BLaER1 (cell line): ENCODE measurements around the gene CLPX.
"Not testable (repeated sequence)": the region's sequence is repeated elsewhere in the genome, so short reads cannot be mapped to it uniquely, and the experiment has no call there.

Experiments
- H3K27ac ChIP-seq: shearing (Covaris generic); formaldehyde crosslinking; 2 replicates; pipeline ENCODE4 v1.8.1; 2022
- H3K27me3 ChIP-seq: shearing (Covaris generic); formaldehyde crosslinking; 2 replicates; pipeline ENCODE4 v1.8.1; 2022
- H3K36me3 ChIP-seq: shearing (Covaris generic); formaldehyde crosslinking; 2 replicates; pipeline ENCODE4 v1.8.1; 2022
- H3K4me1 ChIP-seq: shearing (Covaris generic); formaldehyde crosslinking; 2 replicates; pipeline ENCODE4 v1.8.1; 2022
- H3K4me2 ChIP-seq: shearing (Covaris generic); formaldehyde crosslinking; 2 replicates; pipeline ENCODE4 v1.8.1; 2022
- H3K4me3 ChIP-seq: shearing (Covaris generic); formaldehyde crosslinking; 2 replicates; pipeline ENCODE4 v1.8.1; 2022
- H3K9ac ChIP-seq: shearing (Covaris generic); formaldehyde crosslinking; 2 replicates; pipeline ENCODE4 v1.8.1; 2022
- H3K9me3 ChIP-seq: shearing (Covaris generic); formaldehyde crosslinking; 2 replicates; pipeline ENCODE4 v1.8.1; 2022
- H4K20me1 ChIP-seq: shearing (Covaris generic); formaldehyde crosslinking; 2 replicates; pipeline ENCODE4 v1.8.1; 2022
- Cebpa-rat ChIP-seq: shearing (Covaris generic); IDR thresholded peaks from 2 replicates; pipeline ENCODE4 v1.8.1; 2022

CLPX gene

GRCh38 chr15:65110676-65111292 is 74.4 kb downstream of the CLPX start:
- no peak for TF ChIP-seq Cebpa-rat
- no peak overlapping the region for H3K4me2 ChIP-seq
- peaks cover 62% of the 10 kb centered on the region for H3K36me3 ChIP-seq
- H3K27ac ChIP-seq: no peak overlapping the region
- no peaks in the 10 kb centered on the region for H3K27me3 ChIP-seq
- no peak overlapping the region for H3K4me3 ChIP-seq
- 0 out of 2 replicates have a peak, but pooled peaks cover 2% of the 10 kb centered on the region for H4K20me1 ChIP-seq
- no peak overlapping the region for H3K9ac ChIP-seq
- no peaks in the 10 kb centered on the region for H3K4me1 ChIP-seq
- no peaks in the 10 kb centered on the region for H3K9me3 ChIP-seq

GRCh38 chr15:65106011-65106590 is 79.0 kb downstream of the CLPX start:
- no peak overlapping the region for H3K9ac ChIP-seq
- no peaks in the 10 kb centered on the region for H3K27me3 ChIP-seq
- H3K4me3 ChIP-seq: no peak overlapping the region
- no peak overlapping the region for H3K27ac ChIP-seq
- H3K4me2 ChIP-seq: no peak overlapping the region
- H3K36me3 ChIP-seq: peaks cover 48% of the 10 kb centered on the region
- no peaks in the 10 kb centered on the region for H4K20me1 ChIP-seq
- TF ChIP-seq Cebpa-rat: no peak
- H3K4me1 ChIP-seq: no peaks in the 10 kb centered on the region
- H3K9me3 ChIP-seq: no peaks in the 10 kb centered on the region

GRCh38 chr15:65105038-65105437 is 80.1 kb downstream of the CLPX start:
- Histone ChIP-seq H3K4me2 (no peak overlapping the region), H3K4me3 (no peak overlapping the region), H3K27me3 (no peaks in the 10 kb centered on the region), H3K27ac (no peak overlapping the region), H3K4me1 (no peaks in the 10 kb centered on the region), H3K9me3 (no peaks in the 10 kb centered on the region), H3K9ac (no peak overlapping the region), H3K36me3 (peaks cover 53% of the 10 kb centered on the region), H4K20me1 (no peaks in the 10 kb centered on the region)
- TF ChIP-seq Cebpa-rat: no peak

GRCh38 chr15:65102912-65103311 is 82.2 kb downstream of the CLPX start:
- no peak overlapping the region for H3K4me2 ChIP-seq
- H3K36me3 ChIP-seq: peaks cover 74% of the 10 kb centered on the region
- no peak overlapping the region for H3K27ac ChIP-seq
- no peak for TF ChIP-seq Cebpa-rat
- H3K4me1 ChIP-seq: no peaks in the 10 kb centered on the region
- no peaks in the 10 kb centered on the region for H3K27me3 ChIP-seq
- no peaks in the 10 kb centered on the region for H4K20me1 ChIP-seq
- no peaks in the 10 kb centered on the region for H3K9me3 ChIP-seq
- H3K4me3 ChIP-seq: no peak overlapping the region
- no peak overlapping the region for H3K9ac ChIP-seq

- Histone ChIP-seq H4K20me1 (no peaks in the 10 kb centered on the region), H3K4me1 (no peaks in the 10 kb centered on the region), H3K4me2 (no peak overlapping the region), H3K27me3 (no peaks in the 10 kb centered on the region), H3K36me3 (peaks cover 82% of the 10 kb centered on the region), H3K9ac (no peak overlapping the region), H3K4me3 (no peak overlapping the region), H3K9me3 (no peaks in the 10 kb centered on the region), H3K27ac (no peak overlapping the region)
- no peak for TF ChIP-seq Cebpa-rat
Observed at GRCh38 chr15:65101891-65102708, 83.0 kb downstream of the CLPX start.

DNA sequence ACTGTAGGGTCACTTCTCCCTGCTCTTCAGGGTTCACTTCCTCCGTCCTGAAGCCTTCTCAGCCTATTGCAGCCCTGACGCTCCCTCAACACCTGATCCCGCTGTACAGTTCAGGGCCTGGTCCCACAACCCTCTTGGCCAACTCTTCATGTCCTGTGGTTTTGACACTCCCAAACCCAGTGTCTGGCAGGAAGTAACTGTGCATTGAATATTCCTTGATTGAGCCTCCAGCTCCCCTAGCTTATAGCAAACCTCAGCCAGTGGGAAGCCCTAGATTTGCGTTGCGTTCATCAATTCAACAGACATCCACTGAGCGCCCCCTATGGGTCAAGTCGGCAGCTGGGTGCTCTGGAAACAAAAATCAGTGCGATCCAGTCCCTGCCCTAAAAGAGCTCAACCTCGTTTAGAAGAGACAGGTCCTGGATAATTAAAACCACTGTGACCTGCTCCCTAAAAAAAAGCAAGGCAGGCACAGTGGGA is 83.7 kb downstream of the CLPX start:
- no peak overlapping the region for H3K27ac ChIP-seq
- no peak overlapping the region for H3K4me2 ChIP-seq
- no peak for TF ChIP-seq Cebpa-rat
- no peak overlapping the region for H3K4me3 ChIP-seq
- no peaks in the 10 kb centered on the region for H3K4me1 ChIP-seq
- H3K27me3 ChIP-seq: no peaks in the 10 kb centered on the region
- no peaks in the 10 kb centered on the region for H3K9me3 ChIP-seq
- H4K20me1 ChIP-seq: no peaks in the 10 kb centered on the region
- peaks cover 82% of the 10 kb centered on the region for H3K36me3 ChIP-seq
- H3K9ac ChIP-seq: no peak overlapping the region

DNA sequence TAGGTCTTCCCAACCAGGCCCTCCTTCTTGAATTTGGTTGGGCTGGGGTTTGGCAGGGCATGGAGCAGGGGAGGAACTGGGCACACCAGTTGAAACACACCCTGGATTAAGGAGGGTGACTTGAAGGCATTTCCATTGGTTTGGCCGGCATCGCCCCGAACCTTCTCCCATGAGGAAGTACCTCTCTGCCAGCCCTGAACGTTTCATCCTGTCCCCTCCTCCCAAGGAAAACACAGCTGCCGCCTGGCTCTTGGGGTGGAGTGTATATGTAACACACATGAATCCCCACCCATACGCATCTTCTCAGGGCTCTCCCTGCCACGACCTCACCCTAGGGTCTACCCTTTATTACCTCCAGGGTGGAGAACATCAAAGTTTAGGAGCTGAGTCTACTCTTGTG is 84.7 kb downstream of the CLPX start:
- no peaks in the 10 kb centered on the region for H3K4me1 ChIP-seq
- no peaks in the 10 kb centered on the region for H4K20me1 ChIP-seq
- H3K9me3 ChIP-seq: no peaks in the 10 kb centered on the region
- H3K36me3 ChIP-seq: peaks cover 72% of the 10 kb centered on the region
- no peak overlapping the region for H3K27ac ChIP-seq
- no peak overlapping the region for H3K4me2 ChIP-seq
- H3K9ac ChIP-seq: no peak overlapping the region
- H3K4me3 ChIP-seq: no peak overlapping the region
- no peak for TF ChIP-seq Cebpa-rat
- no peaks in the 10 kb centered on the region for H3K27me3 ChIP-seq

DNA sequence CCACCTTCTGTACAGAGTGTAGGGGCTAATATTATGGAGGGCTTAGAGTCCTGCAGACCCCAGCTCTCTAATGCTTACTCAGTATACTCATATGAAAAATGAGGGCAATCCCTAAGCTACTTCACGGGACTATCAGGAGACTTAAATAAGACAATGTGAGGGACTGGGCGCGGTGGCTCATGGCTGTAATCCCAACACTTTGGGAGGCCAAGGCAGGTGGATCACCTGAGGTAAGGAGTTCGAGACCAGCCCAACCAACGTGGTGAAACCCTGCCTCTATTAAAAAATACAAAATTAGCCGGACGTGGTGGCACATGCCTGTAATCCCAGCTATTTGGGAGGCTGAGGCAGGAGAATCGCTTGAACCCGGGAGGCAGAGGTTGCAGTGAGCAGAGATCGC is 85.3 kb downstream of the CLPX start:
- not testable (repeated sequence) for H4K20me1 ChIP-seq, H3K4me2 ChIP-seq, H3K27ac ChIP-seq, H3K9me3 ChIP-seq, H3K9ac ChIP-seq, H3K27me3 ChIP-seq, H3K4me3 ChIP-seq, H3K4me1 ChIP-seq
- H3K36me3 ChIP-seq: peaks cover 66% of the 10 kb centered on the region

- H3K27me3 ChIP-seq: no peaks in the 10 kb centered on the region
- no peak for TF ChIP-seq Cebpa-rat
- no peak overlapping the region for H3K4me3 ChIP-seq
- H3K27ac ChIP-seq: no peak overlapping the region
- H3K4me2 ChIP-seq: no peak overlapping the region
- no peaks in the 10 kb centered on the region for H3K4me1 ChIP-seq
- peaks cover 65% of the 10 kb centered on the region for H3K36me3 ChIP-seq
- no peak overlapping the region for H3K9ac ChIP-seq
- no peaks in the 10 kb centered on the region for H3K9me3 ChIP-seq
- no peaks in the 10 kb centered on the region for H4K20me1 ChIP-seq
Observed at GRCh38 chr15:65099336-65099735, 85.8 kb downstream of the CLPX start.
